K562 (cell line): ENCODE results near the gene TAF3. TPM values are rescaled to one million over a fixed set of nuclear protein-coding genes. Genes with fewer than 3 reads are reported as not detected.

Source experiments
- ARID4B ChIP-seq: sonication (generic); formaldehyde crosslinking; IDR thresholded peaks from 2 replicates; pipeline ENCODE4 v1.8.0; 2022; ENCODE audit warnings: mild to moderate bottlenecking, missing genetic modification reagents
- BMI1 ChIP-seq: fragments of 150-350 bp; IDR thresholded peaks from 2 replicates; pipeline ENCODE4 v1.6.1; 2014; ENCODE audit warnings: low read length
- FUS ChIP-seq: fragments of 200-400 bp; formaldehyde crosslinking; optimal IDR thresholded peaks from 2 replicates; pipeline ENCODE3; 2017; ENCODE audit warnings: low read depth, low read length
- GATA2 ChIP-seq: sonication (generic); formaldehyde crosslinking; IDR thresholded peaks from 2 replicates; pipeline ENCODE4 v1.4.0; 2020; ENCODE audit warnings: mild to moderate bottlenecking, missing genetic modification reagents
- HNRNPUL1 ChIP-seq: fragments of 200-400 bp; formaldehyde crosslinking; IDR thresholded peaks from 2 replicates; pipeline ENCODE4 v1.6.1; 2017; ENCODE audit warnings: low read length
- ILK ChIP-seq: fragments of 450-650 bp; IDR thresholded peaks from 2 replicates; pipeline ENCODE4 v1.6.1; 2016; ENCODE audit warnings: missing genetic modification characterization, low read depth, mild to moderate bottlenecking, missing compliant biosample characterization, moderate library complexity, borderline replicate concordance
- MAFK ChIP-seq: IDR thresholded peaks from 2 replicates; pipeline ENCODE4 v1.6.1; 2011; ENCODE audit warnings: low read length, improper control_type of control experiment
- NKRF ChIP-seq: fragments of 450-650 bp; IDR thresholded peaks from 2 replicates; pipeline ENCODE4 v1.6.1; 2016; ENCODE audit warnings: borderline replicate concordance
- POU5F1 ChIP-seq: fragments of 150-350 bp; IDR thresholded peaks from 2 replicates; pipeline ENCODE4 v1.6.1; 2014; ENCODE audit warnings: borderline replicate concordance, low read length, low read depth, mild to moderate bottlenecking; ENCODE audit not compliant: partially characterized antibody
- PTRF ChIP-seq: fragments of 450-650 bp; IDR thresholded peaks from 2 replicates; pipeline ENCODE4 v1.6.1; 2016; ENCODE audit warnings: mild to moderate bottlenecking, missing genetic modification characterization, missing compliant biosample characterization
- RAD51 ChIP-seq: fragments of 450-650 bp; IDR thresholded peaks from 2 replicates; pipeline ENCODE4 v1.7.1; 2016; ENCODE audit warnings: low read depth, mild to moderate bottlenecking, borderline replicate concordance
- TFE3 ChIP-seq: fragments of 450-650 bp; formaldehyde crosslinking; IDR thresholded peaks from 2 replicates; pipeline ENCODE4 v1.4.0; 2020; ENCODE audit warnings: mild to moderate bottlenecking, mixed read lengths
- ZNF41 ChIP-seq: fragments of 250-450 bp; sonication (Bioruptor Pico); conservative IDR thresholded peaks from 2 replicates; pipeline ENCODE4 v1.4.0; 2020; ENCODE audit warnings: mild to moderate bottlenecking
- ZNF740 ChIP-seq, 3 experiments: fragments of 200-800 bp in 1 of 3; sonication (Bioruptor generic) in 1 of 3; sonication (generic) in 1 of 3; formaldehyde crosslinking in 1 of 3; IDR thresholded peaks; 2 replicates each; pipeline versions ENCODE4 v1.6.1 to v1.8.0; 2016 to 2022; ENCODE audit warnings: mild to moderate bottlenecking in 2 of 3, missing compliant biosample characterization in 2 of 3, missing genetic modification characterization in 2 of 3, missing genetic modification reagents in 1 of 3
- ZNF764 ChIP-seq: fragments of 250-450 bp; sonication (Bioruptor Pico); IDR thresholded peaks from 2 replicates; pipeline ENCODE4 v1.4.0; 2020; ENCODE audit warnings: low read depth, mild to moderate bottlenecking, moderate library complexity
- polyA plus RNA-seq, 8 experiments: library from polyadenylated mRNA; depleted of rRNA in 4 of 8; stranded (reverse) in 5 of 8; unstranded in 3 of 8; fragments of >200 nt; fragmentation: Nextera tagmentation in 2 of 8; fragmentation: Illumina TruSeq in 1 of 8; extraction: Ambion mirVana in 2 of 8; extraction: Trizol in 1 of 8; gene quantifications; 2 replicates each; pipeline versions ENCODE4 v1.2.1 to v1.2.3, GENCODE V29; 2011 to 2014; ENCODE audit warnings: inconsistent platforms in 1 of 8, missing spikeins in 1 of 8
- total RNA-seq, 7 experiments: library from RNA; depleted of rRNA in 6 of 7; stranded (reverse); fragments of >200 nt in 6 of 7; fragmentation: Illumina TruSeq in 2 of 7; extraction: Trizol in 2 of 7; gene quantifications; 2 replicates each; pipeline versions ENCODE4 v1.2.1 to v1.2.3, GENCODE V29; 2011 to 2021; ENCODE audit warnings: low replicate concordance in 1 of 7
- TF ChIP-seq, protein P1 (sequence below): sonication (generic); formaldehyde crosslinking; IDR thresholded peaks from 2 replicates; pipeline ENCODE4 v1.8.0; 2022; ENCODE audit warnings: missing genetic modification reagents, mild to moderate bottlenecking, borderline replicate concordance

The TAF3 gene
- total and polyA plus RNA-seq, 9 of the 15 experiments (the other 6 are each of a cell fraction or from before 2014, with no cell fraction given), result 1.5 to 9.9 (median 4.1) TPM

DNA sequence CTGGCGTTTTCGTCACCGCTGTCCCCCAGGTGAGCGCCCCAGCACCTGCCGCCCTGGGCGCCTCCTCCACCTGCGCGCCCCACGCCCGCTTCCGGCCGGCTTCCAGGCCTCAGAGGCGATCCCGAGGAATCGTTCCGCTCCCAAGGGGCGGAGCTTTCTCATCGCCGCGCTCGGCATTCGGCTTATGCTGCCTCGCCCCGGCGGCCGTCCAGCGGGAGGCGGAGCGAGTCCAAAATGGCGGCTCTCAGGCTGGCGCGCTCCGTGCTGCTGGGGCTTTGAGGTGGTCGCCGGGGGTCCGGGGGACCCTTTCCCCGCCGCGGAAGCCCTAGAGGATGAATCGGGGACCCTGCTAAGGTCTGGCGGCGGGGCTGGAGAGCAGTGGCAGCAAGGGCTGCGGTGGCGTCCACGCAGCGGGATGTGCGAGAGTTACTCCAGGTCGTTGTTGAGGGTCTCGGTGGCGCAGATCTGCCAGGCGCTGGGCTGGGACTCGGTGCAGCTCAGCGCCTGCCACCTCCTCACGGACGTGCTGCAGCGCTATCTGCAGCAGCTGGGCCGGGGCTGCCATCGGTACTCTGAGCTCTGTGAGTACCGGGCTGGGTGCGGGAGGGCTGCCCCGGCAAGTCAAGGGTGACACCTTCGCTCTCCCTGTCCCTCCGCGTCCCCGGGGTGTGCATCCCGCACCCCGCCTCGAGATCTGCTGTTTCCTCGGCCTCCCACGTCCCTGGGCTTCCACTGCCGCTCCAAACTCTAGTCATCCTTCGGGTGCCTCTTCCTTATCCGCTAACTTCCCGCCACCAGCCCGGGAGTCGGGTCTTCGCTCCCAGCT is at the start of gene TAF3 (continued):
- no peak for TF ChIP-seq ARID4B (CRISPR knock-in tag)
- no peak for TF ChIP-seq POU5F1
- TF ChIP-seq FUS, result no peak
- TF ChIP-seq NKRF, result peak; percentile 88; the same call in 1 of the 2 replicates
- no peak for TF ChIP-seq BMI1
- TF ChIP-seq HNRNPUL1, result no peak
- TF ChIP-seq GATA2 (CRISPR knock-in tag), result no peak
- no peak for TF ChIP-seq TFE3
- TF ChIP-seq MAFK, result no peak
- no peak for TF ChIP-seq ZNF41 (CRISPR knock-in tag)
- no peak for TF ChIP-seq ZNF764 (CRISPR knock-in tag)
- TF ChIP-seq PTRF (tag), result no peak
- TF ChIP-seq, protein P1, sequence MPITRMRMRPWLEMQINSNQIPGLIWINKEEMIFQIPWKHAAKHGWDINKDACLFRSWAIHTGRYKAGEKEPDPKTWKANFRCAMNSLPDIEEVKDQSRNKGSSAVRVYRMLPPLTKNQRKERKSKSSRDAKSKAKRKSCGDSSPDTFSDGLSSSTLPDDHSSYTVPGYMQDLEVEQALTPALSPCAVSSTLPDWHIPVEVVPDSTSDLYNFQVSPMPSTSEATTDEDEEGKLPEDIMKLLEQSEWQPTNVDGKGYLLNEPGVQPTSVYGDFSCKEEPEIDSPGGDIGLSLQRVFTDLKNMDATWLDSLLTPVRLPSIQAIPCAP (CRISPR knock-in tag), result no peak
- no peak for TF ChIP-seq ZNF740 (CRISPR knock-in tag; IDR thresholded peaks at IDR 0.05)
- TF ChIP-seq ZNF740 (tag; IDR thresholded peaks at IDR 0.05), result no peak
- TF ChIP-seq ILK (tag), result no peak
- peak; percentile 47; the same call in 1 of the 2 replicates for TF ChIP-seq RAD51
